H9 (cell line): Measurements from ENCODE around the gene KL. TPM values are rescaled to one million over a fixed set of nuclear protein-coding genes. Genes with fewer than 3 reads are reported as not detected.

ENCODE experiments used
- DNase-seq: peaks from one replicate; pipeline ENCODE4 v3.0.0-alpha.2; 2017
- H2AFZ ChIP-seq: one replicate; pipeline ENCODE4 v1.6.1; 2013; ENCODE audit warnings: mild to moderate bottlenecking, low read length, control low read depth, moderate library complexity
- H2AK5ac ChIP-seq: 2 replicates; pipeline ENCODE4 v1.6.1; 2013; ENCODE audit warnings: low read length, control low read depth, mixed read lengths; ENCODE audit not compliant: insufficient read length
- H2BK120ac ChIP-seq: one replicate; pipeline ENCODE4 v1.6.1; 2013; ENCODE audit warnings: low read depth, mild to moderate bottlenecking, low read length, control low read depth, inconsistent platforms; ENCODE audit not compliant: poor library complexity, severe bottlenecking
- H2BK12ac ChIP-seq: 2 replicates; pipeline ENCODE4 v1.6.1; 2013; ENCODE audit warnings: low read length, control low read depth, mixed read lengths, low read depth; ENCODE audit not compliant: insufficient read length
- H2BK15ac ChIP-seq: 2 replicates; pipeline ENCODE4 v1.6.1; 2013; ENCODE audit warnings: low read depth, low read length, control low read depth
- H2BK20ac ChIP-seq: one replicate; pipeline ENCODE4 v1.6.1; 2013; ENCODE audit warnings: low read depth, mild to moderate bottlenecking, low read length, control low read depth, inconsistent platforms; ENCODE audit not compliant: poor library complexity, severe bottlenecking
- H2BK5ac ChIP-seq: 2 replicates; pipeline ENCODE4 v1.6.1; 2013; ENCODE audit warnings: low read length, control low read depth, mixed read lengths; ENCODE audit not compliant: insufficient read length
- H3K14ac ChIP-seq: 2 replicates; pipeline ENCODE4 v1.6.1; 2013; ENCODE audit warnings: low read length, control low read depth; ENCODE audit not compliant: insufficient read depth
- H3K18ac ChIP-seq: 2 replicates; pipeline ENCODE4 v1.6.1; 2013; ENCODE audit warnings: low read depth, mild to moderate bottlenecking, mixed read lengths, low read length, control low read depth; ENCODE audit not compliant: insufficient read length
- H3K23ac ChIP-seq: 2 replicates; pipeline ENCODE4 v1.6.1; 2013; ENCODE audit warnings: low read length, control low read depth, mixed read lengths, low read depth; ENCODE audit not compliant: insufficient read length
- H3K23me2 ChIP-seq: 2 replicates; pipeline ENCODE4 v1.6.1; 2013; ENCODE audit warnings: low read depth, mild to moderate bottlenecking, mixed read lengths, low read length, control low read depth; ENCODE audit not compliant: insufficient read length, poor library complexity, severe bottlenecking
- H3K27ac ChIP-seq: 2 replicates; pipeline ENCODE4 v1.5.1; 2013; ENCODE audit warnings: low read length, control low read depth, mixed read lengths, low read depth; ENCODE audit not compliant: insufficient read length
- H3K27me3 ChIP-seq: 2 replicates; pipeline ENCODE4 v1.6.1; 2013; ENCODE audit warnings: low read length, control low read depth, inconsistent platforms; ENCODE audit not compliant: insufficient read depth
- H3K4ac ChIP-seq: 2 replicates; pipeline ENCODE4 v1.6.1; 2013; ENCODE audit warnings: low read depth, mild to moderate bottlenecking, control low read depth, inconsistent platforms, low read length, moderate library complexity
- H3K4me1 ChIP-seq: 2 replicates; pipeline ENCODE4 v1.6.1; 2013; ENCODE audit warnings: low read length, control low read depth, inconsistent platforms; ENCODE audit not compliant: insufficient read depth
- H3K4me2 ChIP-seq: 2 replicates; pipeline ENCODE4 v1.6.1; 2013; ENCODE audit warnings: low read length, control low read depth, mixed read lengths; ENCODE audit not compliant: insufficient read length, insufficient read depth
- H3K56ac ChIP-seq: 2 replicates; pipeline ENCODE4 v1.6.1; 2013; ENCODE audit warnings: low read depth, mild to moderate bottlenecking, mixed read lengths, low read length, control low read depth; ENCODE audit not compliant: insufficient read length
- H3K79me1 ChIP-seq: 2 replicates; pipeline ENCODE4 v1.6.1; 2013; ENCODE audit warnings: low read depth, mild to moderate bottlenecking, moderate library complexity, low read length, control low read depth, inconsistent platforms; ENCODE audit not compliant: insufficient read depth, poor library complexity, severe bottlenecking
- H3K79me2 ChIP-seq: 2 replicates; pipeline ENCODE4 v1.6.1; 2013; ENCODE audit warnings: low read length, control low read depth, inconsistent platforms; ENCODE audit not compliant: insufficient read depth
- H3K9ac ChIP-seq: 2 replicates; pipeline ENCODE4 v1.6.1; 2013; ENCODE audit warnings: low read length, control low read depth, mixed read lengths; ENCODE audit not compliant: insufficient read length; ENCODE audit errors: extremely low read depth
- H3K9me3 ChIP-seq: one replicate; pipeline ENCODE4 v1.6.1; 2013; ENCODE audit warnings: low read depth, low read length, inconsistent platforms; ENCODE audit not compliant: control insufficient read depth
- H3T11ph ChIP-seq: one replicate; pipeline ENCODE4 v1.6.1; 2013; ENCODE audit warnings: mild to moderate bottlenecking, low read length, control low read depth, inconsistent platforms
- H4K20me1 ChIP-seq: one replicate; pipeline ENCODE4 v1.6.1; 2013; ENCODE audit not compliant: control insufficient read depth, insufficient read length, insufficient read depth
- H4K5ac ChIP-seq: 2 replicates; pipeline ENCODE4 v1.6.1; 2013; ENCODE audit warnings: low read depth, mild to moderate bottlenecking, mixed read lengths, low read length, control low read depth; ENCODE audit not compliant: insufficient read length
- H4K8ac ChIP-seq: replicated peaks from 2 replicates; pipeline ENCODE4 v1.6.1; 2013; ENCODE audit warnings: low read length, control low read depth, mixed read lengths, low read depth; ENCODE audit not compliant: insufficient read length
- H4K91ac ChIP-seq: 2 replicates; pipeline ENCODE4 v1.6.1; 2013; ENCODE audit warnings: low read depth, mild to moderate bottlenecking, moderate library complexity, mixed read lengths, low read length, control low read depth; ENCODE audit not compliant: insufficient read length
- H3K27ac Mint-ChIP-seq, 3 experiments: 2 replicates in 2 of 3; 3 replicates in 1 of 3; pipeline ENCODE4 v1.8.0; 2020 to 2021; ENCODE audit warnings: mixed read lengths in 3 of 3, mild to moderate bottlenecking in 1 of 3, moderate library complexity in 1 of 3
- H3K27me3 Mint-ChIP-seq: 2 replicates; pipeline ENCODE4 v1.8.0; 2021; ENCODE audit warnings: low read depth, mild to moderate bottlenecking, moderate library complexity, mixed read lengths
- H3K36me3 Mint-ChIP-seq, 3 experiments: 2 replicates in 2 of 3; 3 replicates in 1 of 3; pipeline ENCODE4 v1.8.0; 2020 to 2021; ENCODE audit warnings: low read depth in 3 of 3, mixed read lengths in 3 of 3; ENCODE audit not compliant: insufficient read depth in 1 of 3
- H3K4me1 Mint-ChIP-seq, 2 experiments: 2 replicates each; pipeline ENCODE4 v1.8.0; 2020; ENCODE audit warnings: mixed read lengths in 2 of 2
- H3K4me3 Mint-ChIP-seq, 2 experiments: 2 replicates in 1 of 2; 3 replicates in 1 of 2; pipeline ENCODE4 v1.8.0; 2020 to 2021; ENCODE audit warnings: mild to moderate bottlenecking in 2 of 2, mixed read lengths in 2 of 2, moderate library complexity in 1 of 2
- H3K9me3 Mint-ChIP-seq, 2 experiments: 2 replicates in 1 of 2; 3 replicates in 1 of 2; pipeline ENCODE4 v1.8.0; 2020; ENCODE audit warnings: mild to moderate bottlenecking in 2 of 2, mixed read lengths in 2 of 2, moderate library complexity in 1 of 2
- WGBS: extraction: QIAGEN DNeasy Blood & Tissue Kit; methylation state at CpG from one replicate; pipeline ENCODE4 v1.1.7; 2013; ENCODE audit warnings: missing lambda C conversion rate, low lambda C conversion rate, mixed read lengths; ENCODE audit not compliant: insufficient read length; ENCODE audit errors: extremely low coverage; 5-methylcytosine and 5-hydroxymethylcytosine counted together
- total RNA-seq: library from RNA; stranded (reverse); gene quantifications from 2 replicates; pipeline ENCODE4 v1.2.1, GENCODE V29; 2021
- TF ChIP-seq, protein P1 (sequence below): fragments of 200-600 bp; sonication (generic); conservative IDR thresholded peaks from 3 replicates; pipeline ENCODE4 v1.8.0; 2021; ENCODE audit warnings: antibody characterized with exemption, mild to moderate bottlenecking

Gene KL
- total RNA-seq, 1 experiment from 2014 or later = not detected

DNA sequence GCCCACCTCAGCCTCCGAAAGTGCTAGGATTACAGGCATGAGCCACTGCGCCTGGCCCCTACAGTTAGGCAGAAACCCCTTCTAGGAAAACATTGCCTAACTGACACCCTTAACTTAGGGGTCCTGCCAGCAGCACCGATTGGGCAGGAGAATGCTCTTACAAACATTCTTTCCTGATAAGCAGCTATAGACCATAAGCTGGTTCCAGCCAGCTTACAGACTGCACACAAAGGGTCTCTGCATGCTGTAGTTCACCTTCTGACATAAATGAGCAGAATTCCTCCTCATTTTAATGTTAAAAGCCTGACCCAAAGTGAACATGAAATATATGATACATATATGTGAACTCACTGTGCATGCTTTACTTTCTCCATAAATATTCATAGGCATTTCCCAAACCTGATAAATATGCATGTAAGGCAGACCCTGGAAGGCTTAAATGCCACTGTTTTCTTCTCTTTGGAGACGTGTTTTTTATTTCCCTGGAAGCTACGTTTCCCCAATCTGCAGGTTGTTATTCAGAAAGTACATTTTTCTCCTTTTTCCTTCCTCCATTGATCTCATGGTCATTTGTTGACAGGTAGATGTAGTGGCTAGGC lies 48.5 kb upstream of the KL start:
- H2BK15ac ChIP-seq = no peak overlapping the region
- no peak overlapping the region for H3K4me2 ChIP-seq
- H3T11ph ChIP-seq = no peak overlapping the region
- H2AFZ ChIP-seq = no peak overlapping the region
- no peaks in the 10 kb centered on the region for H3K4me1 ChIP-seq
- no peak overlapping the region for H4K91ac ChIP-seq
- Mint-ChIP-seq H3K4me1 (peaks cover 0 to 5% of the 10 kb centered on the region in 2 experiments; a peak in 2 of 4 replicates), H3K36me3 (no peaks in the 10 kb centered on the region), H3K9me3 (no peaks in the 10 kb centered on the region), H3K27me3 (peaks cover 3% of the 10 kb centered on the region), H3K27ac (no peak overlapping the region), H3K4me3 (no peak overlapping the region)
- no peak overlapping the region for H4K8ac ChIP-seq
- H3K4ac ChIP-seq = no peak overlapping the region
- H4K20me1 ChIP-seq = no peaks in the 10 kb centered on the region
- H2BK5ac ChIP-seq = no peak overlapping the region
- no peak overlapping the region for H4K5ac ChIP-seq
- TF ChIP-seq, protein P1, sequence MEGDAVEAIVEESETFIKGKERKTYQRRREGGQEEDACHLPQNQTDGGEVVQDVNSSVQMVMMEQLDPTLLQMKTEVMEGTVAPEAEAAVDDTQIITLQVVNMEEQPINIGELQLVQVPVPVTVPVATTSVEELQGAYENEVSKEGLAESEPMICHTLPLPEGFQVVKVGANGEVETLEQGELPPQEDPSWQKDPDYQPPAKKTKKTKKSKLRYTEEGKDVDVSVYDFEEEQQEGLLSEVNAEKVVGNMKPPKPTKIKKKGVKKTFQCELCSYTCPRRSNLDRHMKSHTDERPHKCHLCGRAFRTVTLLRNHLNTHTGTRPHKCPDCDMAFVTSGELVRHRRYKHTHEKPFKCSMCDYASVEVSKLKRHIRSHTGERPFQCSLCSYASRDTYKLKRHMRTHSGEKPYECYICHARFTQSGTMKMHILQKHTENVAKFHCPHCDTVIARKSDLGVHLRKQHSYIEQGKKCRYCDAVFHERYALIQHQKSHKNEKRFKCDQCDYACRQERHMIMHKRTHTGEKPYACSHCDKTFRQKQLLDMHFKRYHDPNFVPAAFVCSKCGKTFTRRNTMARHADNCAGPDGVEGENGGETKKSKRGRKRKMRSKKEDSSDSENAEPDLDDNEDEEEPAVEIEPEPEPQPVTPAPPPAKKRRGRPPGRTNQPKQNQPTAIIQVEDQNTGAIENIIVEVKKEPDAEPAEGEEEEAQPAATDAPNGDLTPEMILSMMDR = no peak
- no peak overlapping the region for H2AK5ac ChIP-seq
- H2BK20ac ChIP-seq = no peak overlapping the region
- H3K23ac ChIP-seq = no peak overlapping the region
- no peak overlapping the region for H2BK12ac ChIP-seq
- no peak overlapping the region for H2BK120ac ChIP-seq
- no peaks in the 10 kb centered on the region for H3K27me3 ChIP-seq
- no CpG with 5 or more reads among the region's 5 CpGs for WGBS
- H3K18ac ChIP-seq = no peak overlapping the region
- H3K27ac ChIP-seq = no peak overlapping the region
- DNase-seq = no peak
- H3K56ac ChIP-seq = no peak overlapping the region
- H3K9me3 ChIP-seq = no peaks in the 10 kb centered on the region
- H3K79me1 ChIP-seq = no peaks in the 10 kb centered on the region
- no peak overlapping the region for H3K14ac ChIP-seq
- H3K9ac ChIP-seq = no peak overlapping the region
- no peaks in the 10 kb centered on the region for H3K79me2 ChIP-seq
- no peaks in the 10 kb centered on the region for H3K23me2 ChIP-seq
